Measurements from ENCODE around the gene GCNT2.

DNA sequence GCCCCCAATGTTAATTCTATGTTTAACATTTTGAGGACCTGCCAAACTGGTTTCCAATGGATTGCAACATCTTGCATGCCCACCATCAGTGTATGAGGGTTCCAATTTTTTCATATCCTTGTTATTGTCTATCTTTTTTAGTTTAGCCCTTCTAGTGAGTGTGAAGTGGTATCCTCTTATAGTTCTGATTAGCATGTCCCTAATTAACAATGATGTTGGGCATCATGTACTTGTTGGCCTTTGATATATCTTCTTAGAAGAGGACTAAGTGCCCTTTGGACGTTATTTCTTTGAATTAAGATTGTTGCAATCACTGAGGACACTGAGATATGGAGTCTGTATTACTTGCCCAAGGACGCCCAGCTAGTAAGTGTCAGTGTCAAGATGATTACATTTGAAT is 22.3 kb downstream of the GCNT2 start:
- TF ChIP-seq, protein P1, sequence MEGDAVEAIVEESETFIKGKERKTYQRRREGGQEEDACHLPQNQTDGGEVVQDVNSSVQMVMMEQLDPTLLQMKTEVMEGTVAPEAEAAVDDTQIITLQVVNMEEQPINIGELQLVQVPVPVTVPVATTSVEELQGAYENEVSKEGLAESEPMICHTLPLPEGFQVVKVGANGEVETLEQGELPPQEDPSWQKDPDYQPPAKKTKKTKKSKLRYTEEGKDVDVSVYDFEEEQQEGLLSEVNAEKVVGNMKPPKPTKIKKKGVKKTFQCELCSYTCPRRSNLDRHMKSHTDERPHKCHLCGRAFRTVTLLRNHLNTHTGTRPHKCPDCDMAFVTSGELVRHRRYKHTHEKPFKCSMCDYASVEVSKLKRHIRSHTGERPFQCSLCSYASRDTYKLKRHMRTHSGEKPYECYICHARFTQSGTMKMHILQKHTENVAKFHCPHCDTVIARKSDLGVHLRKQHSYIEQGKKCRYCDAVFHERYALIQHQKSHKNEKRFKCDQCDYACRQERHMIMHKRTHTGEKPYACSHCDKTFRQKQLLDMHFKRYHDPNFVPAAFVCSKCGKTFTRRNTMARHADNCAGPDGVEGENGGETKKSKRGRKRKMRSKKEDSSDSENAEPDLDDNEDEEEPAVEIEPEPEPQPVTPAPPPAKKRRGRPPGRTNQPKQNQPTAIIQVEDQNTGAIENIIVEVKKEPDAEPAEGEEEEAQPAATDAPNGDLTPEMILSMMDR (IDR thresholded peaks at IDR 0.05; ENCODE audit: low read length), result no peak
- no peak for TF ChIP-seq EZH2 (IDR thresholded peaks at IDR 0.05; ENCODE audit: borderline replicate concordance, low read length)
